ENCODE data around the gene DTWD2.
"Not testable (repeated sequence)": the region's sequence is repeated elsewhere in the genome, so short reads cannot be mapped to it uniquely, and the experiment has no call there.

The DTWD2 gene

DNA sequence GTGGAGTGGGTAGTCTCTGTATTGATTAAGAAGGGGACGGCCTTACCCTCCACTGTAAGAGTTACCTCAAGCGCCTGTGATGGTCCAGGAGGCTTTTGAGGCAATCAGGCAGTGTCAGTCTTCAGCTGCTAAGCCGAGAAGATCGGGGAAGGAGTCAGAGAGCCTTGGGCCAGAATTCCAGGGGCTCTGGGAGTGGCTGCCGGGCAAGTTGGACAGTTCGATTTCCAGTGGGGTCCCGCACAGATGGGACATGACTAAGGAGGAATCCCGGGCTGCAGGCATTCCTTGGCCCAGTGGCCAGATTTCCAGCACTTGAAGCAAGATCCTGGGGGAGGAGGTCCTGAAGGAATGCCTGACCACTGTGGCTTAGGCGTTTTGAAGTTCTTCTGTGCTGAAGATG lies 38.0 kb downstream of the DTWD2 start:
- DNase-seq (ENCODE audit: low read depth): not testable (repeated sequence)

- DNase-seq (ENCODE audit: low read depth): no peak
Measured at GRCh38 chr5:118946138-118946800, 42.1 kb downstream of the DTWD2 start.

DNA sequence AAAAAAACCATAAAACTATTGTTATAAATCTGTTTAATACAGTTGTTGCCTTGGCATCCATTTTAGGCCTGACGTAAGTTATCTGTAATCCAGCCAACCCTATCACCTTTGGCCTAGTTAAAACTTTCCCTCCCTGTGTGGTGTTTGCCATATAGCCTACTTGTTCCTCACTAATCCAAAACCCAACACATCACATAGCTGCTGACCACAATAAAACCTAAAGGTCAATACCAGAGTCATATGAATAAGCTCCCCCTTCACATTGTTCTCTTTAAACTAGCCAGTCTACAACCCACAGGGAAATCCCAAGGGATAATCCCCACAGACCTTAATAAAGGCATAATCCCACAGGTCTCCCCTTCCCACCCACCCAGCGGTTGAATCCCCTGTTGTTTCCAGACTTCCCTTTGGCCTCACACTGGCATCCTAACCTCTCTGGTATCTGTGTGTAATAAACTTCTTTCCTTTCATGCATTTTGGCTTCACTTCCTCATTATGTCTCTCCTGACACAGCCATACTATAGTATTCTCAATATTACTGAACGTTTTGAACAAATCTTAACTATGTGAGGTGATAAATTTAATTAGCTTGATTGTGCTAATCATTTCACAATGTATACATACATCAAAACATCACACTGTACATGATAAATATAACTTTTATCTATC lies 50.8 kb downstream of the DTWD2 start:
- no peak for DNase-seq (ENCODE audit: low read depth)

GRCh38 chr5:118933703-118934102 lies 54.6 kb downstream of the DTWD2 start:
- DNase-seq (ENCODE audit: low read depth): no peak

- no peak for DNase-seq (ENCODE audit: low read depth)
Measured at GRCh38 chr5:118931564-118931963, 56.8 kb downstream of the DTWD2 start.

- DNase-seq (ENCODE audit: low read depth): no peak
Measured at GRCh38 chr5:118924006-118924389, 64.3 kb downstream of the DTWD2 start.

DNA sequence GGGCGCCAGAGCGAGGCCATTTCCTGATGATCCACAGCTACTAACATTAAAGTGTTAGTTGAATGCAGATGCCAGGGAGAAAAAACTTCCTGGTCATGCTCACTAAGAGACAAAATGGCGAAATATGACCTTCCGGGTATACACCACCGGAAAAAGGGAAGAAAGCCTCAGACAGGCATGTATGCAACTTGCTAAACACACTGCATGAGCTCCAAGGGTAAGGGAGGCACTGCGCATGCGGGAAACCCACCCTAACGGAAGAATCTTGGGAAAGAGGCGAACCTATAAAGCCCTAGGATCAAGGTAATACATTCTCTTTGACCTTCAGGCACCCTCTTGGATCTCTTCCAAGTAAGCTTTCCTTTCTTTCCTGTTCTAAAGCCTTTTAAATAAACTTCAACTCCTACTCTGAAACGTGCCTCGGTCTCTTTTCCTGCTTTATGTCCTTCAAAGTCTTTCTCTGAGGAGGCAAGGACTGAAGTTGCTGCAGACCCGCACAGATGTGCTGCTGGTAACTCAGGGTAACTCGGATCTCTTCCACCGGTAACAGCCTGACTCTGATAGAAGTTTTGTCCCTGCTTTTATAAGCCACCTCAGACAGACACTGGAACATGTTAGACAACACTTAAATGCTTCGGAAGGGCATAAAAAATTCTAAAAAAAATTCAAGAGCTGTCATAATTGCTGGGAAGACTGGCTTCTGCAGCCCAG lies 64.9 kb downstream of the DTWD2 start:
- DNase-seq (ENCODE audit: low read depth): no peak

DNA sequence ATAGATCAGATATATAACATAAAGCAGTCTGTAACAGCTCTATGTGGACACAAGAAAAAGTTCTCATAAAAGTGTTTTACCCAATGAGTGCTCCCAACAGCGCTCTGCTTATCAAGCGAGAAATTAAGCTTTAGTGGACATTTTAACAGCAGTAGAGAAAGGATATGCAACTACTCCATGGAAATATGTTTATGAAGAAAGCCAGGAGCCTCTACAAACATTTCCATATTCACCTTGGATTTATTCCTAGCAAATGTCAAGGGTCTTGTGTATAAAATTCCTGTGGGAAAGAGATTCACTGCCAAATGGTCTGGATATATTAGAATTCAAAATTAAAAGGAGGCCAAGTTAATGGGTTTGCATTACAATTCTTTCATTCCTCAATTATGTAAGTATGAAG lies 66.5 kb downstream of the DTWD2 start:
- DNase-seq (ENCODE audit: low read depth): no peak

GRCh38 chr5:118919016-118919415 lies 69.3 kb downstream of the DTWD2 start:
- DNase-seq (ENCODE audit: low read depth): no peak

GRCh38 chr5:118918232-118918631 lies 70.1 kb downstream of the DTWD2 start:
- DNase-seq (ENCODE audit: low read depth): no peak

DNA sequence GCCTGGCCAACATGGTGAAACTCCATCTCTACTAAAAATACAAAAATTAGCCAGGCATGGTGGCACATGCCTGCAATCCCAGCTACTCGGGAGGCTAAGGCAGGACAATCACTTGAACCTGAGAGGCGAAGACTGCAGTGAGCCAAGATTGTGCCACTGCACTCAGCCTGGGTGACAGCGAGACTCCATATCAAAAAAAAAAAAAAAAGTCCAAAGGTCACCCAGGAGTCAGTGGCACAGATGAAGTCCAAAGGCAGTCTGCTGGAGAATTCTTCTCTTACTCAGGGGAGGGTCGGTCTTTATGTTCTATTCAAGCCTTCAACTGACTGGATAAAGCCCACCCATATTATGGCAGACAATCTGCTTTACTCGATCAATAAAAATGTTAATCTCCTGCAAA lies 80.8 kb downstream of the DTWD2 start:
- DNase-seq (ENCODE audit: low read depth): not testable (repeated sequence)

- no peak for DNase-seq (ENCODE audit: low read depth)
Measured at GRCh38 chr5:118906947-118907346, 81.4 kb downstream of the DTWD2 start.

GRCh38 chr5:118905196-118905595 lies 83.2 kb downstream of the DTWD2 start:
- no peak for DNase-seq (ENCODE audit: low read depth)

DNA sequence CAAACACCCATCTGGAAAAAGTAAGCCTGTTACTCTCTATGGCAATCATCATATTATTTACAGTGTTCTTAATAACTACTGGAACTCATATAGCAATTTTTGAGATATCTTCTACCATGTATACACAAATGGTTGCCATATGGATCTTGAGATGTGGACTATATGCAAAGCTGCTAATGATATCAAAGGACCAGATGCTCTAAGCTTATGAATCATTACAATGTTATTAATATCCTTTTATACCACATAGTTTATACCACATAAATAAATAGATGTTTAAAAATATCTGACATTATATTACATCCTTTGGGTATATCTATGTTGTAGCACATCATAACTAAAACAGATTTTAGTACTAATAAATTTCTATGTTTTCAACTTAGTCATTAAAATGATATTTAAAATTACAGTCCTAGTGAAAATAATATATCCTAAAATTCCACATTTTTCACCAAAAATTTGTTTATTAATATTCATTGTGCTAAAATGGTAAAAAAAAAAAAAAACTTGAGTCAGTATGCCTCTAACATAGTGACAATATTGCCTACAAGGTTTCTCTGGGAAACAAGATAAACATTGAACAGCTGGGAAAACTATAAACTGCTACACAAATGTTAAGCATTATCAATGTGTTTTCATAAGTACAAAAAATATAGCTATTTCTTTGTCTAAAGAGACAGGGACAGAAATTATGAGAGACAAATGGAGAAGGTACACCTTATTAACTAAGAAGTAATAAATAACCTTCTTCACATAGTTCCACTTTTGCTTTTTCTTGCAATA lies 85.5 kb downstream of the DTWD2 start:
- no peak for DNase-seq (ENCODE audit: low read depth)

- DNase-seq (ENCODE audit: low read depth): no peak
Measured at GRCh38 chr5:118894709-118895108, 93.6 kb downstream of the DTWD2 start.

GRCh38 chr5:118891252-118891651 lies 97.1 kb downstream of the DTWD2 start:
- no peak for DNase-seq (ENCODE audit: low read depth)

DNA sequence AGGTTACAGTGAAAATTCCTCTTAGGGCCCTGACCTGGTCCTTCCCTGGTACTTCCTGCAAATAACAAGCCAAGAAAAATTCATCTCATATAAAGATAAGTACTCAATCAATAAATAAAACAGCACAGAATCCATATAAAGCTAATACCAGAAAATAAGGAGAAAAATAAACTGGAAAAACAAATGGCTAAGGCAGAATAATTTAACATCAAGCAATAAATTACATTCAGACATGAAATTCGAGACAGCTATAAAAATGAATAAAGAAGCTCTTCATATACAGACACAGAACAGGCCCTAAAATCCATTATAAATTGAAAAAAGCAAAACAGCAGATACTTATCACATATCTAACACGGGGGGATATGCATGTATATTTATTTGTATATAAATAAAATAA lies 99.2 kb downstream of the DTWD2 start:
- no peak for DNase-seq (ENCODE audit: low read depth)

DNA sequence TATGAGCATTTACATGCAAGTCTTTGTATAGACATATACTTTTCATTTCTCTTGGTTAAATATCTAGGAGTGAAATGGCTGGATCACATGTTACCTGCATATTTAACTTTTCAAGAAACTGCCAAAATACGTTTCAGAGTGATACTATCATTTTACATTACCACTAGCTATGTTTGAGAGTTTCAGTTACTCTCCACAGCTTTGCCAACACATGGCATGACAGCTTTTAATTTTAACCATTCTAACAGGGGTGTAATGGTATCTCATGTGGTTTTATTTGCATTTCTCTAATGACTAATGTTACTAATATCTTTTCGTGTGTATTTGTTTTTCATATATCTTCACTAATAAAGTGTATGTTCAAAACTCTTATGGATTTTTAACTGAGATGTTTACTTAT lies 99.8 kb downstream of the DTWD2 start:
- DNase-seq (ENCODE audit: low read depth): no peak

GRCh38 chr5:118883362-118883761 lies 105.0 kb downstream of the DTWD2 start:
- no peak for DNase-seq (ENCODE audit: low read depth)

- no peak for DNase-seq (ENCODE audit: low read depth)
Measured at GRCh38 chr5:118882666-118883065, 105.7 kb downstream of the DTWD2 start.

- not testable (repeated sequence) for DNase-seq (ENCODE audit: low read depth)
Measured at GRCh38 chr5:118876852-118877251, 111.5 kb downstream of the DTWD2 start.

DNA sequence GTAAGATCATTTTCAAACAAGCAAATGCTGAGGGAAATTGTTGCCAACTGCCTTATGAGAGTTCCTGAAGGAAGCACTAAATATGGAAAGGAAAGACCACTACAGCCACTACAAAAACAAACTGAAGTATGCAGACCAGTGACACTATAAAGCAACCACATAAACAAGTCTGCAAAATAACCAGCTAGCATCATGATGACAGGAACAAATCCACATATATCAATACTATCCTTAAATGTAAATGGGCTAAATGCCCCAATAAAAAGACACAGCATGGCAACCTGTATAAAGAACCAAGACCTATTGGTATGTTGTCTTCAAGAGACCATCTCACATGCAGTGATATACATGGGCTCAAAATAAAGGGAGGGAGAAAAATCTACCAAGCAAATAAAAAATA lies 113.2 kb downstream of the DTWD2 start:
- no peak for DNase-seq (ENCODE audit: low read depth)

- no peak for DNase-seq (ENCODE audit: low read depth)
Measured at GRCh38 chr5:118873417-118873816, 114.9 kb downstream of the DTWD2 start.
